Heart left ventricle (tissue), 13 donors: ENCODE data around the gene TRPV3.

Experiments used
- POLR2A ChIP-seq, 2 donors: fragments of 450-650 bp; IDR thresholded peaks; one replicate each; pipeline ENCODE4 v1.6.1; 2017; ENCODE audit warnings: antibody characterized with exemption in 2 of 2, mild to moderate bottlenecking in 2 of 2, moderate library complexity in 2 of 2
- TF ChIP-seq, protein P1 (sequence below), 12 donors: fragments of 200-600 bp; sonication (generic) in 4 of 12; IDR thresholded peaks; one replicate each; pipeline versions ENCODE4 v1.5.0 to v1.8.0; 2018 to 2022; ENCODE audit warnings: antibody characterized with exemption in 12 of 12, mild to moderate bottlenecking in 5 of 12
- donor health status: ischemic (EF 13 %, LVEDD 7.1; RV severe dilation, severe dysfunction).
- donor health status: DM: no; HTN: yes; CAD: no.
- donor health status: DM: no; HTN: no; CAD: no.
- donor health status: ischemic (EF 25% LVEDD 6.9; RV normal size, moderate dysfunction).
- donor health status: ischemic (EF 25% LVEDD 5.7; RV mildly dilated, moderate dysfunction).
- donor health status: ischemic (EF 35%, LVEDD 5.7; RV mildly dilated, moderate dysfunction).
- donor health status: nonischemic (EF 11% LVEDD 7.7; RV severe dilation, severe dysfunction).
- donor health status: DM: yes; HTN: yes; CAD: no.
- donor health status: PGD.
- donor health status: ischemic (EF 29% LVEDD 5.4; RV normal size, mild dysfunction).
- donor health status: nonischemic (EF 23%, LVEDD 6.1; RV moderate dilation, normal function).

DNA sequence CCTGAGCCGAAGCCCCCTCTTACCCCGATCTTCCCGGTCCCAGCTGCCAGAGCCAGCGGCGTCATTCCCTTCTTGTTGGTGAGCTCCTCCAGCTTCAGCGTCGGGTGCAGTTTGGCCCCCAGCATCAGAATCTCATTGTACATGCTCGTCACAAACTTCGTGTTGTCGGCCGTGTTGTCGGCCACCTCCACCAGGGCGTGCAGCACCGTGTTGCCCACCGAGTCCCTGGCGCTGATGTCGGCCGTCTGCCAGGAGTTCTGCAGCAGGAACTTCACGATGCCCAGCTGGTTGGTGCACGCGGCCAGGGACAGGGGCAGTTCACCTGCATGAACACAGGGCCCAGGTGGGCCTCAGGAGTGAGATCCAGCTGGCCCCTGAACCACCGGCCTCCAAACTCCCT, 32.2 kb upstream of the TRPV3 start:
- TF ChIP-seq, protein P1, sequence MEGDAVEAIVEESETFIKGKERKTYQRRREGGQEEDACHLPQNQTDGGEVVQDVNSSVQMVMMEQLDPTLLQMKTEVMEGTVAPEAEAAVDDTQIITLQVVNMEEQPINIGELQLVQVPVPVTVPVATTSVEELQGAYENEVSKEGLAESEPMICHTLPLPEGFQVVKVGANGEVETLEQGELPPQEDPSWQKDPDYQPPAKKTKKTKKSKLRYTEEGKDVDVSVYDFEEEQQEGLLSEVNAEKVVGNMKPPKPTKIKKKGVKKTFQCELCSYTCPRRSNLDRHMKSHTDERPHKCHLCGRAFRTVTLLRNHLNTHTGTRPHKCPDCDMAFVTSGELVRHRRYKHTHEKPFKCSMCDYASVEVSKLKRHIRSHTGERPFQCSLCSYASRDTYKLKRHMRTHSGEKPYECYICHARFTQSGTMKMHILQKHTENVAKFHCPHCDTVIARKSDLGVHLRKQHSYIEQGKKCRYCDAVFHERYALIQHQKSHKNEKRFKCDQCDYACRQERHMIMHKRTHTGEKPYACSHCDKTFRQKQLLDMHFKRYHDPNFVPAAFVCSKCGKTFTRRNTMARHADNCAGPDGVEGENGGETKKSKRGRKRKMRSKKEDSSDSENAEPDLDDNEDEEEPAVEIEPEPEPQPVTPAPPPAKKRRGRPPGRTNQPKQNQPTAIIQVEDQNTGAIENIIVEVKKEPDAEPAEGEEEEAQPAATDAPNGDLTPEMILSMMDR (IDR thresholded peaks at IDR 0.05) = no peak
- TF ChIP-seq POLR2A (IDR thresholded peaks at IDR 0.05) = no peak
